ENCODE measurements around the gene PHF21B.

- TF ChIP-seq EZH2 (IDR thresholded peaks at IDR 0.05) (no peak), EZH2phosphoT487 (IDR thresholded peaks at IDR 0.05) (no peak)
- TF ChIP-seq, protein P1, sequence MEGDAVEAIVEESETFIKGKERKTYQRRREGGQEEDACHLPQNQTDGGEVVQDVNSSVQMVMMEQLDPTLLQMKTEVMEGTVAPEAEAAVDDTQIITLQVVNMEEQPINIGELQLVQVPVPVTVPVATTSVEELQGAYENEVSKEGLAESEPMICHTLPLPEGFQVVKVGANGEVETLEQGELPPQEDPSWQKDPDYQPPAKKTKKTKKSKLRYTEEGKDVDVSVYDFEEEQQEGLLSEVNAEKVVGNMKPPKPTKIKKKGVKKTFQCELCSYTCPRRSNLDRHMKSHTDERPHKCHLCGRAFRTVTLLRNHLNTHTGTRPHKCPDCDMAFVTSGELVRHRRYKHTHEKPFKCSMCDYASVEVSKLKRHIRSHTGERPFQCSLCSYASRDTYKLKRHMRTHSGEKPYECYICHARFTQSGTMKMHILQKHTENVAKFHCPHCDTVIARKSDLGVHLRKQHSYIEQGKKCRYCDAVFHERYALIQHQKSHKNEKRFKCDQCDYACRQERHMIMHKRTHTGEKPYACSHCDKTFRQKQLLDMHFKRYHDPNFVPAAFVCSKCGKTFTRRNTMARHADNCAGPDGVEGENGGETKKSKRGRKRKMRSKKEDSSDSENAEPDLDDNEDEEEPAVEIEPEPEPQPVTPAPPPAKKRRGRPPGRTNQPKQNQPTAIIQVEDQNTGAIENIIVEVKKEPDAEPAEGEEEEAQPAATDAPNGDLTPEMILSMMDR (IDR thresholded peaks at IDR 0.05): no peak
These were observed 17.6 kb downstream of the PHF21B start for GRCh38 chr22:44992166-44992565.

Data from neural progenitor cell (in vitro differentiated cells).